ENCODE data around the gene SLC9A9. TPM values are rescaled to one million over a fixed set of nuclear protein-coding genes. Genes with fewer than 3 reads are reported as not detected.

SLC9A9 gene
- total RNA-seq, 2 donors from 2014 or later: 29.6 to 60.1 TPM

- ATAC-seq (ENCODE audit: insufficient number of reproducible peaks, low FRiP score, low read depth): no peak
- TF ChIP-seq CTCF (IDR thresholded peaks at IDR 0.05): no peak
Measured at GRCh38 chr3:143812481-143812880, 35.8 kb downstream of the SLC9A9 start.

GRCh38 chr3:143811602-143812001, 36.7 kb downstream of the SLC9A9 start:
- Histone ChIP-seq H3K9me3 (no peaks in the 10 kb centered on the region), H3K27me3 (replicated peaks; ENCODE audit: insufficient read depth) (no peaks in the 10 kb centered on the region), H3K36me3 (no peaks in the 10 kb centered on the region), H3K4me1 (ENCODE audit: control insufficient read depth in 1 of 2, low read depth in 2 of 2) (peaks cover 18 to 24% of the 10 kb centered on the region in 2 donors), H3K27ac (no peak overlapping the region), H3K4me3 (no peak overlapping the region)
- DNase-seq (ENCODE audit: low spot score) (no peak), ATAC-seq (ENCODE audit: insufficient number of reproducible peaks, low FRiP score, low read depth) (no peak)
- TF ChIP-seq CTCF (IDR thresholded peaks at IDR 0.05): no peak

More at GRCh38 chr3:143812481-143812880, 35.8 kb downstream of the SLC9A9 start:
- H3K27me3 ChIP-seq (replicated peaks; ENCODE audit: insufficient read depth): no peaks in the 10 kb centered on the region
- peaks cover 18 to 24% of the 10 kb centered on the region in 2 donors for H3K4me1 ChIP-seq (ENCODE audit: control insufficient read depth in 1 of 2, low read depth in 2 of 2)
- no peaks in the 10 kb centered on the region for H3K36me3 ChIP-seq
- no peak for DNase-seq (ENCODE audit: low spot score)
- no peaks in the 10 kb centered on the region for H3K9me3 ChIP-seq
- no peak overlapping the region for H3K27ac ChIP-seq
- H3K4me3 ChIP-seq: no peak overlapping the region

GRCh38 chr3:143810953-143811265, 37.4 kb downstream of the SLC9A9 start:
- Histone ChIP-seq H3K36me3 (no peaks in the 10 kb centered on the region), H3K27ac (no peak overlapping the region), H3K4me3 (no peak overlapping the region), H3K27me3 (replicated peaks; ENCODE audit: insufficient read depth) (no peaks in the 10 kb centered on the region), H3K9me3 (no peaks in the 10 kb centered on the region), H3K4me1 (ENCODE audit: control insufficient read depth in 1 of 2, low read depth in 2 of 2) (peaks cover 18 to 24% of the 10 kb centered on the region in 2 donors)
- no peak for ATAC-seq (ENCODE audit: insufficient number of reproducible peaks, low FRiP score, low read depth)
- TF ChIP-seq CTCF (IDR thresholded peaks at IDR 0.05): no peak
- DNase-seq (ENCODE audit: low spot score): no peak

GRCh38 chr3:143810166-143810952, 37.9 kb downstream of the SLC9A9 start:
- peaks cover 18 to 24% of the 10 kb centered on the region in 2 donors for H3K4me1 ChIP-seq (ENCODE audit: control insufficient read depth in 1 of 2, low read depth in 2 of 2)
- ATAC-seq (ENCODE audit: insufficient number of reproducible peaks, low FRiP score, low read depth): no peak
- H3K27me3 ChIP-seq (replicated peaks; ENCODE audit: insufficient read depth): no peaks in the 10 kb centered on the region
- H3K4me3 ChIP-seq: no peak overlapping the region
- no peak for DNase-seq (ENCODE audit: low spot score)
- no peaks in the 10 kb centered on the region for H3K9me3 ChIP-seq
- H3K36me3 ChIP-seq: no peaks in the 10 kb centered on the region
- no peak overlapping the region for H3K27ac ChIP-seq
- TF ChIP-seq CTCF (IDR thresholded peaks at IDR 0.05): no peak

- H3K27ac ChIP-seq: peak overlapping the region in 1 of 2 donors; percentile 35
- TF ChIP-seq CTCF (IDR thresholded peaks at IDR 0.05): no peak
- no peak for DNase-seq (ENCODE audit: low spot score)
Measured at GRCh38 chr3:143809121-143809621, 39.1 kb downstream of the SLC9A9 start.

More at GRCh38 chr3:143809121-143809621, 39.1 kb downstream of the SLC9A9 start:
- H3K27me3 ChIP-seq (replicated peaks; ENCODE audit: insufficient read depth): no peaks in the 10 kb centered on the region
- H3K36me3 ChIP-seq: no peaks in the 10 kb centered on the region
- no peak for ATAC-seq (ENCODE audit: insufficient number of reproducible peaks, low FRiP score, low read depth)
- H3K9me3 ChIP-seq: no peaks in the 10 kb centered on the region
- peaks cover 18 to 24% of the 10 kb centered on the region in 2 donors for H3K4me1 ChIP-seq (ENCODE audit: control insufficient read depth in 1 of 2, low read depth in 2 of 2)
- peak overlapping the region; percentile 22 for H3K4me3 ChIP-seq
